GM19351 (cell line): ENCODE results near the gene USP22.
"Not testable (repeated sequence)": the region's sequence is repeated elsewhere in the genome, so short reads cannot be mapped to it uniquely, and the experiment has no call there.

ENCODE experiments used
- ATAC-seq: cut with Tn5 transposase; IDR thresholded peaks from one replicate; pipeline ENCODE4 v1.9.1; 2021; ENCODE audit warnings: mild to moderate bottlenecking, moderate library complexity; ENCODE audit not compliant: unreplicated experiment

The USP22 gene

GRCh38 chr17:20991276-20992037 is 51.4 kb downstream of the USP22 start:
- ATAC-seq, result no peak

GRCh38 chr17:20989991-20990855 is 52.6 kb downstream of the USP22 start:
- no peak for ATAC-seq

- ATAC-seq, result no peak
These were observed 53.3 kb downstream of the USP22 start for GRCh38 chr17:20989481-20989880.

DNA sequence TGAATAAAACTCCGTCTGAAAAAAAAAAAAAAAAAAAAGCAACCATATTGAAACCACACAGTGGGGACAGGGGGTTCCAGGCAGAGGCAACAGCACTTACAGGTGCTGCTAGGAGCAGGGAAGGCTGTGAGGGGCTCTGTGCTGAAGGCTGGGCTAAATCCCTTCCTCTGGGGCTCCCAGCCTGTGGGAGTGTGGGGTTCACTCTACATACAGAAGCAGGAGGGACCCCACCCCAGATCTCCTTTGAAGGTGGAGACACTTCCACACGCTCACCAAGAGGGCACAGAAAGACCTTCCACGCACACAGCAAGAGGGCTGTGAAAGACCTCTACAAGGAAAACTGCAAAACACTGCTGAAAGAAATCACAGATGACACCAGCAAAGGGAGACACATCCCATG is 53.9 kb downstream of the USP22 start:
- ATAC-seq, result no peak

- no peak for ATAC-seq
These were observed 54.7 kb downstream of the USP22 start for GRCh38 chr17:20988001-20988636.

- no peak for ATAC-seq
These were observed 55.3 kb downstream of the USP22 start for GRCh38 chr17:20987511-20987910.

DNA sequence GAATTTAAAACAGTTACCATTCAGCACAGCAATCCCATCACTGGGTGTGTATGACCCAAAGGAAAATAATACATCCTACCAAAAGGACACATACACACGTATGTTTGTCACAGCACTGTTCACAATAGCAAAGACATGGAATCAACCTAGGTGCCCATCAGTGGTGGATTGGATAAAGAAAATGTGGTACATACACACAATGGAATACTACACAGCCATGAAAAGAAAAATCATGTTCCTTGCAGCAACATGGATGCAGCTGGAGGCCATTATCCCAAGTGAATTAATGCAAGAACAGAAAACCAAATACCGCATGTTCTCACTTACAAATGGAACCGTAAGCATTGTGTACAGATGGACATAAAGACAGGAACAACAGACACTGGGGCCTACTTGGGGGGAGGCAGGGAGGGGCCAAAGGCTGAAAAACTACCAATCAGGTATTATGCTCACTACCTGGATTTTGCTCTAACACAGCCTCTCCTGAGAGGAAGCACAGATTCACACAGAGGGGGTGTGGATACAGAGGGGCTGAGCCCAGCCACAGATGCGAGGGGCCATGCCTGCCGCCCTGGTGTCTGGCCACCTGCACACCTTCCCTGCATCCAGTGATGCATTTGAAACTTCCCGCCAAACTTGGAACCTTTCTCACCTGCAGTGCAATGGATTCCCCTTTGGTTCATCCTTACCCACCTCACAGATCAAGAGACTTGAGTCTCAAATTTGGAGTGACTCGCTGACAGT is 55.9 kb downstream of the USP22 start:
- ATAC-seq, result no peak

- no peak for ATAC-seq
These were observed 59.5 kb downstream of the USP22 start for GRCh38 chr17:20983359-20983637.

GRCh38 chr17:20982589-20983358 is 60.0 kb downstream of the USP22 start:
- ATAC-seq, result no peak

DNA sequence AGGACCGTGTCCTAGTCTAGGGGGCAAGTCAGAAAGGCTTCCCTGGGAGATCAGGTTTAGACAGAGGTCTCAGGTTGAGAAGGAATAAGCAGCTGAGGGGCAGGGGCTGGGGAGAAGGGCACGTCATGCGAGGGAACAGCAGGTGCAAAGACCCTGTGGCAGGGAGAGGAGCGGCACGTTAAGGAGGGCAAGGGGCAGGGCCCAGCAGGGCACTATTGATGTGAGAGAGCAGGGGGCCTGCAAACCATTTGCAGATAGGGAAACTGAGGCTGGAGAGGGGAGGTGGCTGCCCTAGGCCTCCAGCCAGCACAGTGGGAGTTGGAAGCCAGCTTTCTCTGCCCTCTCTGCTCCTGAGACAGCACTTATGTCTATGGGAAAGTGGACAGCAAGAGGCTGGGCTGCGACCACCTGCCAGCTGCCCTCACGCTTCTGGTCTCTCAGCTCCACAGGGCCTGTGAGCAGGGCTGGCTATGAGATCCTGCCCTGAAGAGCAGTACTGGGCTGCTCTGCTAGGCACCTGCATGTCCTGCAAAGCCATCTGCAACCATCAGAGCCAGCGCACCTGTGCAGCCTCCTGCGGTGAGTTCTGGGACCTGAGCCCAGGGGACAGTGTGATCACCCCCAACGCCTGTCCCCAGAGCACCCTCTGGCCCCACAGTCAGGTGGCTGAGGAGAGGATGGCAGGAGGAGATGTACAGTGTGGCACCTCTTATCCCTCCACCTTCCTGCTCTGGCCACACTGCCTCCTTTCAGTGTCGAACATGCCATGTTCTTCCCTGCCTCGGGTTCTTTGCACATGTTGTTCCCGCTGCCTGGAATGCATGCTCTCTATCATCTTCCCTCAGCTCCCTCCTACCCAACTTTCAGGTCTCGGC is 61.5 kb downstream of the USP22 start:
- ATAC-seq, result no peak

GRCh38 chr17:20979792-20980083 is 63.1 kb downstream of the USP22 start:
- ATAC-seq, result no peak

DNA sequence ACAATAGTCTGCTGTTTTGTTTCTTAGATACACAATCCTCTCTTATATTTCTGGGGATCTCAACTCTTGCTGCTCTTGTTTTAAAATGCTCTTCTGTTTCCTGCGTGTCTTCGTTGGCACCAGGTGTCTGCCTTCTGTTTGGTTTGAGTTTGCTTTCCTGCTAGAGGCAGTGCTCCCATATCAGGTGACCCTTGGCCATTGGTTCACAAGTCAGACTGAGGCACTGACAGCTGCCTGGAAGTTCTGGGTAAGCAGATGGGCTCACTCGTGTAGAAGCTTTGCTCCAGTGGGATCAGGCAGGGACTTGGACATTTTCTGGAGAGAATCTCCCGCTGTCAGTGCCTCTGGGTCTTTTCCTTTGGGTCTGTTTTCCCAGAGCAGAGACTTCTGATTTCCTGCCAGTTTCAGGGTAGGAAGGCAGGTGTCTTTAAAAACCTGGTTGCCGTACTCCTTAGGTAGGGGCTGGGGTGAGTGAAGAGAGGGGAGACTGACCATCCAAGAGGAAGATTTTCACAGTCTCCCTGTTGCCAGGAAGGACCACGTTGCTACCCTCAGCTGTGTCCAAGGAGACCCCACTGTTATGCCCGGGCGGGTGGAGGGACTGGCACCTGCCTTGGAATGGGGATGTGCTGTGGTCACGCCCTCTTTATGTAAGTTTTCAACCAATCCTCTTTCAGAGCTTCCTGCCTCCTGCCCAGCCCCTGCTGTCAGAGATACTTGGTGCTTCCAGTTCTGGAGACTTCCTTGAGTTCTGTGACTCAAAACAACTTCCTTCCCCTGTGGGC is 63.6 kb downstream of the USP22 start:
- ATAC-seq, result not testable (repeated sequence)

DNA sequence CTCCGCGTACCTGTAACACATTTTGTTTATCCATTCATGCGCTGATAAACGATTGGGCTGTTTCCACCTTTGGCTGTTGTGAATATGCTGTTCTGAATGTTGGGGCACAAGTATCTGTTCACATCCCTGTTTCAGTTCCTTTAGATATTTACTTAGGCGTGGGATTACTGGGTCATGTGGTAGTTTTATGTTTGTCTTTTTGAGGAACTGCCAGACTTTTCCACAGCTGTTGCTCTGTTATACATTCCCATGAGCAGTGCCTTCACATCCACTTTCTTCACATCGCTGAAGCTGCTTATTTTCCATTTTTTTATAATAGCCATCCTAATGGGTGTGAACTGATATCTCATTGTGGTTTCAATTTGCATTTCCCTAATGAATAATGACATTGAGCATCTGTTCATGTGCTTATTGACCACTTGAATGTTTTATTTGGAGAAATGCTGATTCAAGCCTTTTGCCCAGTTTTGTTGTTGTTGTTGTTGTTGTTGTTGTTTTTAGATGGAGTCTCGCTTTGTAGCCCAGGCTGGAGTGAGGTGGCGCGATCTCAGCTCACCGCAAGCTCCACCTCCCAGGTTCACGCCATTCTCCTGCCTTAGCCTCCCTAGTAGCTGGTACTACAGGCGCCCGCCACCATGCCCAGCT is 65.1 kb downstream of the USP22 start:
- ATAC-seq, result not testable (repeated sequence)

- no peak for ATAC-seq
These were observed 67.2 kb downstream of the USP22 start for GRCh38 chr17:20975566-20975965.

- ATAC-seq, result no peak
These were observed 72.5 kb downstream of the USP22 start for GRCh38 chr17:20970329-20970728.

- ATAC-seq, result no peak
These were observed 73.7 kb downstream of the USP22 start for GRCh38 chr17:20968913-20969616.

- ATAC-seq, result no peak
These were observed 75.0 kb downstream of the USP22 start for GRCh38 chr17:20967776-20968175.

DNA sequence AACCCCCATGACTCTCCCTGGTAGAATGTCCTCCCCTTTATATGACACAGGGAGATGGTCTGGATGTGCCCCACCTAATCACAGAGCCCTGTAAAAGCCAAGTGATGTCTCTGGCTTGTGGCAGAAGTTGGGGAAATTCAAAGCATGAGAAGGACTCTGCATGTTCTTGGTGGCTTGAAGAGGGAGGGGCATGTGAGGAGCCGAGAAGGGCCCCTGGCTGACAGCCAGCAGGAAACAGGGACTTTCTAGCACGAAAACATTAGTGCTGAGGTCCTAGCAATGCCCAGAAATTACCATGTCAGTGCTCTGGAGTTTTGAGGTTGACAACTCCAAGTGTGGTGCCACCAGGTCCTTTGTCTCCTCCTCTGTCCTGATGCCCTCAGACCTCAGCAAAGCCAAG is 75.9 kb downstream of the USP22 start:
- peak; percentile 54 for ATAC-seq
